ENCODE data around the gene QSOX1.

GRCh38 chr1:180250499-180250770 is 95.8 kb downstream of the QSOX1 start:
- no peak for TF ChIP-seq CTCF (conservative IDR thresholded peaks at IDR 0.05; ENCODE audit: low read depth, low read length)
- TF ChIP-seq EZH2 (IDR thresholded peaks at IDR 0.05; ENCODE audit: borderline replicate concordance, low read depth, low read length, poor library complexity, severe bottlenecking), result no peak
